D341Med (cell line): ENCODE data around the gene PLB1.

Source experiments
- DNase-seq: peaks from one replicate; pipeline ENCODE4 v3.0.0; 2012; ENCODE audit warnings: low spot score

The PLB1 gene

GRCh38 chr2:28667261-28667660 is 171.4 kb downstream of the PLB1 start:
- no peak for DNase-seq

GRCh38 chr2:28668106-28668814 is 172.4 kb downstream of the PLB1 start:
- no peak for DNase-seq

GRCh38 chr2:28668880-28669279 is 173.0 kb downstream of the PLB1 start:
- DNase-seq, result no peak

GRCh38 chr2:28670856-28671255 is 175.0 kb downstream of the PLB1 start:
- DNase-seq, result no peak

- DNase-seq, result no peak
These were observed 177.5 kb downstream of the PLB1 start for GRCh38 chr2:28673338-28673737.

- no peak for DNase-seq
These were observed 178.3 kb downstream of the PLB1 start for GRCh38 chr2:28674062-28674712.

GRCh38 chr2:28674713-28675068 is 178.8 kb downstream of the PLB1 start:
- no peak for DNase-seq

GRCh38 chr2:28676152-28676835 is 180.4 kb downstream of the PLB1 start:
- no peak for DNase-seq

GRCh38 chr2:28678175-28678855 is 182.5 kb downstream of the PLB1 start:
- no peak for DNase-seq

GRCh38 chr2:28678944-28679343 is 183.1 kb downstream of the PLB1 start:
- no peak for DNase-seq

- DNase-seq, result no peak
These were observed 184.8 kb downstream of the PLB1 start for GRCh38 chr2:28680657-28681056.

- DNase-seq, result no peak
These were observed 185.3 kb downstream of the PLB1 start for GRCh38 chr2:28681158-28681571.

- DNase-seq, result no peak
These were observed 185.7 kb downstream of the PLB1 start for GRCh38 chr2:28681606-28682005.

- DNase-seq, result no peak
These were observed 187.3 kb downstream of the PLB1 start for GRCh38 chr2:28683100-28683706.

GRCh38 chr2:28684142-28684858 is 188.4 kb downstream of the PLB1 start:
- no peak for DNase-seq

GRCh38 chr2:28687171-28687570 is 191.3 kb downstream of the PLB1 start:
- no peak for DNase-seq

- DNase-seq, result no peak
These were observed 192.0 kb downstream of the PLB1 start for GRCh38 chr2:28687640-28688385.

- DNase-seq, result no peak
These were observed 193.0 kb downstream of the PLB1 start for GRCh38 chr2:28688818-28689217.

GRCh38 chr2:28689771-28690170 is 193.9 kb downstream of the PLB1 start:
- DNase-seq, result no peak

GRCh38 chr2:28692411-28692810 is 196.6 kb downstream of the PLB1 start:
- DNase-seq, result no peak

- DNase-seq, result no peak
These were observed 197.4 kb downstream of the PLB1 start for GRCh38 chr2:28693223-28693622.
